ENCODE data around the gene FNDC5. TPM values are rescaled to one million over a fixed set of nuclear protein-coding genes. Genes with fewer than 3 reads are reported as not detected.

FNDC5 gene
- total and polyA plus RNA-seq, 2 of the 13 experiments (the other 11 are each of a cell fraction or from before 2014, with no cell fraction given): 1.4 to 3.1 TPM

DNA sequence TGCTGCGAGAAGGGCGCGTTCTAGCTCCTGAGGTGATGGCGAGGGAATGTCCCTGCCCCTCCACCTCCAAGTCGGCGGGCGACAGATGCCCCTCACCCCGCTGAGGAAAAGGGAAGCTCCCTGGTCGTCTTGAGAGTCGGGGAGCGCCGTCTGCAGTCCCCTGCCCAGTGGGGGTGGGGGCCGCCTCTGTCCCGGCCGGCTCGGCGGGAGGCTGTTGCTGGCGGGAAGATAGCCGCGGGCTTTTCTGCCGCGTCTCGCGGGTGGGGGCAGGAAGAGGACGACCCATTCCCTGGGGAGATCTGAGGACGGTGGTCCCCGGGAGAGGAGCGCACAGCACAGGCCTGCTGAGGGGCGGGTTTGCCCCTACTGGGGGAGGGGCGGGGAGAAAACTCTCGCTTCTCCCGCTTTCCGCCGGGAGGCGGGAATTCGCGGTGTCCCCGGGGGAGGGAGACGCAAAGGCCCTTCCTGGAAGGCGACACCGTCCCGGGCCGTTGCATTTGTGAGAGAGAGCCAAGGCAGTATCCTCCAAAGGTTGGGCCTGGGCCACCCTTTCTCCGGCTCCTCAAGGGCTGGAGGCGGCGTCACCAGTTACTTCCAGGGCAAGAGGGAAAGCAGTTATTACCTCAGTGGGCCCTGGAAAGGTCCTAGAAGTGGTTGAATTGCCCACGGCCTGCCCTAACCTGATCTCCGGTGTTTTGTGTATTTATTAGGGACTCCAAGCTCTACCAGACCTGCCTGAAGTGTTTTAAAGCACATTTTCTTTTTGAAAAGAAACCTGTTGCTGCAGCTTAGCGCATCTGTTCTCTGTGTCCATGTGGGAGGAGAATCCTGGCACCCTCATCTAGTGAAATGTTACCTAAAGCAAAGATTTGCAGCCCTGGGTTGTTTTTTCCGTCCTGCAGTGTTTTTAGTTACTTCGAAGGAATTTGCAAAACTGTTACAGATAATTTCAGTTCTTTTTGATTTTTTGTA, 52.6 kb downstream of the FNDC5 start (continued):
- TF ChIP-seq, protein P1, sequence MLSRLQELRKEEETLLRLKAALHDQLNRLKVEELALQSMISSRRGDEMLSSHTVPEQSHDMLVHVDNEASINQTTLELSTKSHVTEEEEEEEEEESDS (CRISPR knock-in tag; IDR thresholded peaks at IDR 0.05; ENCODE audit: borderline replicate concordance): no peak
- TF ChIP-seq JARID2 (CRISPR knock-in tag; IDR thresholded peaks at IDR 0.05; ENCODE audit: insufficient replicate concordance) (no peak), ISL2 (CRISPR knock-in tag; IDR thresholded peaks at IDR 0.05) (no peak), MLLT10 (CRISPR knock-in tag; IDR thresholded peaks at IDR 0.05) (no peak), NFKBIZ (CRISPR knock-in tag; IDR thresholded peaks at IDR 0.05) (no peak), DMTF1 (CRISPR knock-in tag; IDR thresholded peaks at IDR 0.05) (no peak), ZNF101 (CRISPR knock-in tag; IDR thresholded peaks at IDR 0.05; ENCODE audit: borderline replicate concordance, low read depth) (no peak), ZSCAN31 (CRISPR knock-in tag; IDR thresholded peaks at IDR 0.05; ENCODE audit: low read depth) (no peak; the same call in 1 of the 2 replicates), ZSCAN5A (CRISPR knock-in tag; IDR thresholded peaks at IDR 0.05; ENCODE audit: borderline replicate concordance) (no peak), ZFP41 (CRISPR knock-in tag; IDR thresholded peaks at IDR 0.05; ENCODE audit: borderline replicate concordance) (no peak), ZNF280B (CRISPR knock-in tag; IDR thresholded peaks at IDR 0.05; ENCODE audit: borderline replicate concordance) (no peak; the same call in 1 of the 2 replicates), SALL1 (CRISPR knock-in tag; IDR thresholded peaks at IDR 0.05) (no peak), ZNF629 (CRISPR knock-in tag; conservative IDR thresholded peaks at IDR 0.05) (no peak), NFIB (CRISPR knock-in tag; IDR thresholded peaks at IDR 0.05; ENCODE audit: borderline replicate concordance) (no peak)
- TF ChIP-seq, protein P2, sequence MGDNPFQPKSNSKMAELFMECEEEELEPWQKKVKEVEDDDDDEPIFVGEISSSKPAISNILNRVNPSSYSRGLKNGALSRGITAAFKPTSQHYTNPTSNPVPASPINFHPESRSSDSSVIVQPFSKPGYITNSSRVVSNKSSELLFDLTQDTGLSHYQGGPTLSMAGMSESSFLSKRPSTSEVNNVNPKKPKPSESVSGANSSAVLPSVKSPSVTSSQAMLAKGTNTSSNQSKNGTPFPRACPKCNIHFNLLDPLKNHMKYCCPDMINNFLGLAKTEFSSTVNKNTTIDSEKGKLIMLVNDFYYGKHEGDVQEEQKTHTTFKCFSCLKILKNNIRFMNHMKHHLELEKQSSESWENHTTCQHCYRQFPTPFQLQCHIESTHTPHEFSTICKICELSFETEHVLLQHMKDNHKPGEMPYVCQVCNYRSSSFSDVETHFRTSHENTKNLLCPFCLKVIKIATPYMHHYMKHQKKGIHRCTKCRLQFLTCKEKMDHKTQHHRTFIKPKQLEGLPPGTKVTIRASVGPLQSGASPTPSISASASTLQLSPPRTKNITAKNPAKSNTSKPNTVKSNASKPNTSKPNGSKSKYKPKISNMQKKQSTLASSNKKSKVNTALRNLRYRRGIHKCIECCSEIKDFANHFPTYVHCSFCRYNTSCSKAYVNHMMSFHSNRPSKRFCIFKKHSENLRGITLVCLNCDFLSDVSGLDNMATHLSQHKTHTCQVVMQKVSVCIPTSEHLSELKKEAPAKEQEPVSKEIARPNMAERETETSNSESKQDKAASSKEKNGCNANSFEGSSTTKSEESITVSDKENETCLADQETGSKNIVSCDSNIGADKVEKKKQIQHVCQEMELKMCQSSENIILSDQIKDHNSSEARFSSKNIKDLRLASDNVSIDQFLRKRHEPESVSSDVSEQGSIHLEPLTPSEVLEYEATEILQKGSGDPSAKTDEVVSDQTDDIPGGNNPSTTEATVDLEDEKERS (CRISPR knock-in tag; IDR thresholded peaks at IDR 0.05): no peak
